GM12864 (cell line): ENCODE measurements around the gene FRY.

Source experiments
- DNase-seq: peaks from one replicate; pipeline ENCODE4 v3.0.0-alpha.2; 2011; ENCODE audit warnings: low read depth
- H3K4me3 ChIP-seq: 2 replicates; pipeline ENCODE4 v1.5.1; 2011; ENCODE audit warnings: mild to moderate bottlenecking, low read depth, low read length, control low read depth
- CTCF ChIP-seq: IDR thresholded peaks from 2 replicates; pipeline ENCODE4 v1.5.1; 2011; ENCODE audit warnings: low read depth, mild to moderate bottlenecking, moderate library complexity, low read length, control low read depth, inconsistent platforms; ENCODE audit errors: missing control alignments

The FRY gene

GRCh38 chr13:32201809-32202208 lies 170.2 kb downstream of the FRY start:
- no peak for DNase-seq
- no peak overlapping the region for H3K4me3 ChIP-seq
- TF ChIP-seq CTCF, result no peak

GRCh38 chr13:32202268-32202667 lies 170.7 kb downstream of the FRY start:
- no peak for TF ChIP-seq CTCF
- DNase-seq, result no peak
- no peak overlapping the region for H3K4me3 ChIP-seq

- DNase-seq, result no peak
- no peak for TF ChIP-seq CTCF
- H3K4me3 ChIP-seq, result no peak overlapping the region
Observed at GRCh38 chr13:32203221-32203620, 171.6 kb downstream of the FRY start.

- TF ChIP-seq CTCF, result no peak
- no peak for DNase-seq
Observed at GRCh38 chr13:32203736-32204135, 172.2 kb downstream of the FRY start.

GRCh38 chr13:32205431-32206096 lies 174.0 kb downstream of the FRY start:
- no peak for TF ChIP-seq CTCF
- DNase-seq, result no peak
- H3K4me3 ChIP-seq, result no peak overlapping the region

More at GRCh38 chr13:32203736-32204135, 172.2 kb downstream of the FRY start:
- no peak overlapping the region for H3K4me3 ChIP-seq

- no peak overlapping the region for H3K4me3 ChIP-seq
- no peak for TF ChIP-seq CTCF
- no peak for DNase-seq
Observed at GRCh38 chr13:32206097-32206740, 174.6 kb downstream of the FRY start.

- H3K4me3 ChIP-seq, result no peak overlapping the region
- TF ChIP-seq CTCF, result no peak
- no peak for DNase-seq
Observed at GRCh38 chr13:32208860-32209259, 177.3 kb downstream of the FRY start.
